Measurements from ENCODE around the gene GRIN3A. TPM values are rescaled to one million over a fixed set of nuclear protein-coding genes. Genes with fewer than 3 reads are reported as not detected.
A peak's percentile ranks its signal among the peaks of the same experiment; 100 is the strongest.

Gene GRIN3A
- total RNA-seq, 1 experiment from 2014 or later, result not detected

GRCh38 chr9:101632611-101633010, 105.8 kb downstream of the GRIN3A start:
- H3K9me3 Mint-ChIP-seq (ENCODE audit: unreplicated experiment), result no peaks in the 10 kb centered on the region
- no peak for TF ChIP-seq CTCF (IDR thresholded peaks at IDR 0.05; ENCODE audit: unreplicated experiment)
- no peaks in the 10 kb centered on the region for H3K36me3 Mint-ChIP-seq (ENCODE audit: insufficient read depth, unreplicated experiment)
- H3K4me3 Mint-ChIP-seq (ENCODE audit: unreplicated experiment), result no peak overlapping the region
- no TSS peak for BruUV-seq (replicated peaks)
- no peaks in the 10 kb centered on the region for H3K4me1 Mint-ChIP-seq (ENCODE audit: insufficient read depth, unreplicated experiment)
- ChIA-PET POLR2A (no interaction called here), CTCF (no interaction called here)
- DNase-seq (ENCODE audit: unreplicated experiment), result no peak
- intact Hi-C loops (cut with micrococcal nuclease), result no loop called here
- H3K27me3 Mint-ChIP-seq (ENCODE audit: insufficient read depth, unreplicated experiment), result peaks cover 14% of the 10 kb centered on the region
- H3K27ac Mint-ChIP-seq (ENCODE audit: low read depth, unreplicated experiment), result no peak overlapping the region

- no peak for DNase-seq (ENCODE audit: unreplicated experiment)
Observed at GRCh38 chr9:101631892-101632291, 106.6 kb downstream of the GRIN3A start.

GRCh38 chr9:101629636-101630035, 108.8 kb downstream of the GRIN3A start:
- TF ChIP-seq CTCF (IDR thresholded peaks at IDR 0.05; ENCODE audit: unreplicated experiment), result no peak
- no peaks in the 10 kb centered on the region for H3K9me3 Mint-ChIP-seq (ENCODE audit: unreplicated experiment)
- peaks cover 14% of the 10 kb centered on the region for H3K27me3 Mint-ChIP-seq (ENCODE audit: insufficient read depth, unreplicated experiment)
- H3K36me3 Mint-ChIP-seq (ENCODE audit: insufficient read depth, unreplicated experiment), result no peaks in the 10 kb centered on the region
- no peak for DNase-seq (ENCODE audit: unreplicated experiment)
- H3K27ac Mint-ChIP-seq (ENCODE audit: low read depth, unreplicated experiment), result no peak overlapping the region
- no TSS peak for BruUV-seq (replicated peaks)
- ChIA-PET CTCF (interaction anchor here (1.4 kb wide), 1 partner anchor 9 kb away, joined by 3 read pairs; no protein-coding TSS in a partner anchor), POLR2A (interaction anchor here (0.6 to 1.1 kb wide), 2 partner anchors 9 to 110 kb away, joined by 3 to 5 read pairs; no protein-coding TSS in a partner anchor)
- no peak overlapping the region for H3K4me3 Mint-ChIP-seq (ENCODE audit: unreplicated experiment)
- H3K4me1 Mint-ChIP-seq (ENCODE audit: insufficient read depth, unreplicated experiment), result no peaks in the 10 kb centered on the region
- intact Hi-C loops (cut with micrococcal nuclease), result no loop called here

More at GRCh38 chr9:101631892-101632291, 106.6 kb downstream of the GRIN3A start:
- H3K27me3 Mint-ChIP-seq (ENCODE audit: insufficient read depth, unreplicated experiment), result peaks cover 14% of the 10 kb centered on the region
- ChIA-PET CTCF (no interaction called here), POLR2A (no interaction called here)
- no peak for TF ChIP-seq CTCF (IDR thresholded peaks at IDR 0.05; ENCODE audit: unreplicated experiment)
- no TSS peak for BruUV-seq (replicated peaks)
- H3K36me3 Mint-ChIP-seq (ENCODE audit: insufficient read depth, unreplicated experiment), result no peaks in the 10 kb centered on the region
- no peaks in the 10 kb centered on the region for H3K9me3 Mint-ChIP-seq (ENCODE audit: unreplicated experiment)
- intact Hi-C loops (cut with micrococcal nuclease), result no loop called here
- no peak overlapping the region for H3K27ac Mint-ChIP-seq (ENCODE audit: low read depth, unreplicated experiment)
- no peaks in the 10 kb centered on the region for H3K4me1 Mint-ChIP-seq (ENCODE audit: insufficient read depth, unreplicated experiment)
- H3K4me3 Mint-ChIP-seq (ENCODE audit: unreplicated experiment), result no peak overlapping the region

GRCh38 chr9:101628173-101628572, 110.3 kb downstream of the GRIN3A start:
- Mint-ChIP-seq H3K9me3 (ENCODE audit: unreplicated experiment) (no peaks in the 10 kb centered on the region), H3K4me1 (ENCODE audit: insufficient read depth, unreplicated experiment) (no peaks in the 10 kb centered on the region), H3K36me3 (ENCODE audit: insufficient read depth, unreplicated experiment) (no peaks in the 10 kb centered on the region), H3K27ac (ENCODE audit: low read depth, unreplicated experiment) (no peak overlapping the region), H3K27me3 (ENCODE audit: insufficient read depth, unreplicated experiment) (peaks cover 15% of the 10 kb centered on the region), H3K4me3 (ENCODE audit: unreplicated experiment) (no peak overlapping the region)
- POLR2A ChIA-PET, result no interaction called here
- BruUV-seq (replicated peaks), result no TSS peak
- no peak for TF ChIP-seq CTCF (IDR thresholded peaks at IDR 0.05; ENCODE audit: unreplicated experiment)
- intact Hi-C loops (cut with micrococcal nuclease), result no loop called here
- peak; percentile 54 for DNase-seq (ENCODE audit: unreplicated experiment)
- CTCF ChIA-PET, result no interaction called here
